IMR-90 (cell line): ENCODE data around the gene PIEZO1. TPM values are rescaled to one million over a fixed set of nuclear protein-coding genes. Genes with fewer than 3 reads are reported as not detected.

ENCODE experiments used
- ATAC-seq: fragments of 200-7000 bp; cut with Tn5 transposase; 2 replicates; pipeline ENCODE4 v1.9.1; 2020; ENCODE audit warnings: low read depth, mild to moderate bottlenecking, moderate library complexity
- BruUV-seq: library from RNA; stranded (reverse); fragments of 400-500 nt; replicated peaks from 2 replicates; lab custom pipeline; 2021; lab: Mats Ljungman, UMichigan
- CTCF ChIA-PET: fragments of 300-600 bp; formaldehyde crosslinking; extraction: SDS; loops from one replicate; lab custom pipeline; 2021; ENCODE audit warnings: antibody characterized with exemption; lab: Yijun Ruan, JAX
- POLR2A ChIA-PET: fragments of 300-600 bp; sonication (Branson Sonifier 250); formaldehyde crosslinking; loops from one replicate; lab custom pipeline; 2022; ENCODE audit warnings: antibody characterized with exemption; ENCODE audit not compliant: unreplicated experiment; lab: Charles Lee
- DNase-seq: peaks from one replicate; pipeline ENCODE4 v3.0.0; 2013
- H2AFZ ChIP-seq: replicated peaks from 2 replicates; pipeline ENCODE3; 2013; ENCODE audit warnings: low read length, mild to moderate bottlenecking; ENCODE audit not compliant: poor library complexity
- H2AK5ac ChIP-seq: 2 replicates; pipeline ENCODE4 v1.6.1; 2013; ENCODE audit warnings: low read depth, low read length, inconsistent platforms
- H2AK9ac ChIP-seq: replicated peaks from 2 replicates; pipeline ENCODE3; 2013; ENCODE audit warnings: mild to moderate bottlenecking, low read depth, low read length, moderate library complexity; ENCODE audit not compliant: poor library complexity
- H2BK120ac ChIP-seq: 2 replicates; pipeline ENCODE4 v1.6.1; 2013; ENCODE audit warnings: low read depth, low read length, inconsistent platforms
- H2BK15ac ChIP-seq: 3 replicates; pipeline ENCODE4 v1.6.1; 2013; ENCODE audit warnings: low read depth, low read length, inconsistent platforms
- H2BK20ac ChIP-seq: 2 replicates; pipeline ENCODE4 v1.6.1; 2013; ENCODE audit warnings: low read depth, mild to moderate bottlenecking, inconsistent platforms, low read length, moderate library complexity
- H2BK5ac ChIP-seq: 2 replicates; pipeline ENCODE4 v1.6.1; 2013; ENCODE audit warnings: mild to moderate bottlenecking, low read depth, low read length, inconsistent platforms; ENCODE audit not compliant: poor library complexity, severe bottlenecking
- H3K14ac ChIP-seq: replicated peaks from 2 replicates; pipeline ENCODE4 v1.6.1; 2013; ENCODE audit warnings: low read depth, low read length, inconsistent platforms
- H3K18ac ChIP-seq: 2 replicates; pipeline ENCODE4 v1.6.1; 2013; ENCODE audit warnings: low read depth, low read length, control low read depth
- H3K23ac ChIP-seq: 2 replicates; pipeline ENCODE4 v1.6.1; 2013; ENCODE audit warnings: low read depth, low read length, inconsistent platforms
- H3K27ac ChIP-seq: 2 replicates; pipeline ENCODE4 v1.5.1; 2013; ENCODE audit warnings: mild to moderate bottlenecking, control low read depth, low read length; ENCODE audit not compliant: insufficient read depth
- H3K27me3 ChIP-seq: 2 replicates; pipeline ENCODE4 v1.6.1; 2013; ENCODE audit warnings: low read length; ENCODE audit not compliant: control insufficient read depth, insufficient read depth
- H3K36me3 ChIP-seq: 2 replicates; pipeline ENCODE4 v1.6.1; 2013; ENCODE audit warnings: low read length, mixed read lengths; ENCODE audit not compliant: control insufficient read depth, insufficient read depth
- H3K4ac ChIP-seq: 2 replicates; pipeline ENCODE4 v1.6.1; 2013; ENCODE audit warnings: low read depth, low read length, inconsistent platforms
- H3K4me1 ChIP-seq: 2 replicates; pipeline ENCODE4 v1.6.1; 2013; ENCODE audit warnings: low read length, mixed read lengths; ENCODE audit not compliant: control insufficient read depth, insufficient read depth
- H3K4me2 ChIP-seq: 2 replicates; pipeline ENCODE4 v1.6.1; 2013; ENCODE audit warnings: low read depth, mild to moderate bottlenecking, control low read depth, low read length, moderate library complexity
- H3K4me3 ChIP-seq: 2 replicates; pipeline ENCODE4 v1.5.1; 2013; ENCODE audit warnings: low read depth, mild to moderate bottlenecking, control low read depth, low read length, moderate library complexity; ENCODE audit not compliant: insufficient read depth
- H3K56ac ChIP-seq: 2 replicates; pipeline ENCODE4 v1.6.1; 2013; ENCODE audit warnings: low read length, inconsistent platforms; ENCODE audit not compliant: insufficient read depth; ENCODE audit errors: extremely low read depth
- H3K79me1 ChIP-seq, 2 experiments: 2 replicates each; pipeline ENCODE4 v1.6.1; 2013; ENCODE audit warnings: low read length in 2 of 2, inconsistent platforms in 1 of 2, low read depth in 1 of 2
- H3K9ac ChIP-seq: 2 replicates; pipeline ENCODE4 v1.6.1; 2013; ENCODE audit warnings: low read depth, low read length, control low read depth
- H3K9me1 ChIP-seq: 2 replicates; pipeline ENCODE4 v1.6.1; 2013; ENCODE audit warnings: low read length, inconsistent platforms; ENCODE audit not compliant: insufficient read depth
- H3K9me3 ChIP-seq: 2 replicates; pipeline ENCODE4 v1.6.1; 2013; ENCODE audit warnings: low read length; ENCODE audit not compliant: control insufficient read depth, insufficient read depth
- H4K20me1 ChIP-seq: 2 replicates; pipeline ENCODE4 v1.6.1; 2013; ENCODE audit warnings: low read length, inconsistent platforms; ENCODE audit not compliant: insufficient read depth
- H4K5ac ChIP-seq: 2 replicates; pipeline ENCODE4 v1.6.1; 2013; ENCODE audit warnings: mild to moderate bottlenecking, low read depth, low read length, control low read depth
- H4K8ac ChIP-seq, 2 experiments: 2 replicates each; pipeline ENCODE4 v1.6.1; 2013; ENCODE audit warnings: low read depth in 2 of 2, low read length in 2 of 2, control low read depth in 1 of 2, inconsistent platforms in 1 of 2
- H4K91ac ChIP-seq: 2 replicates; pipeline ENCODE4 v1.6.1; 2013; ENCODE audit warnings: low read depth, low read length, inconsistent platforms; ENCODE audit not compliant: insufficient read depth
- BHLHE40 ChIP-seq: fragments of 150-350 bp; IDR thresholded peaks from 2 replicates; pipeline ENCODE4 v1.6.1; 2016; ENCODE audit warnings: mild to moderate bottlenecking, low read depth, low read length
- CEBPB ChIP-seq: IDR thresholded peaks from 2 replicates; pipeline ENCODE4 v1.6.1; 2012; ENCODE audit warnings: low read depth, low read length, improper control_type of control experiment
- CHD1 ChIP-seq: IDR thresholded peaks from 2 replicates; pipeline ENCODE4 v1.6.1; 2012; ENCODE audit warnings: low read depth, low read length, improper control_type of control experiment
- CTCF ChIP-seq: conservative IDR thresholded peaks from 2 replicates; pipeline ENCODE4 v1.5.1; 2012; ENCODE audit warnings: mild to moderate bottlenecking, low read depth, low read length, improper control_type of control experiment
- FOS ChIP-seq: fragments of 150-350 bp; IDR thresholded peaks from 2 replicates; pipeline ENCODE4 v1.6.1; 2016; ENCODE audit warnings: low read depth, low read length
- POLR2A ChIP-seq: IDR thresholded peaks from 2 replicates; pipeline ENCODE4 v1.6.1; 2012; ENCODE audit warnings: mild to moderate bottlenecking, low read depth, low read length
- RAD21 ChIP-seq: IDR thresholded peaks from 2 replicates; pipeline ENCODE4 v1.6.1; 2012; ENCODE audit warnings: low read length, improper control_type of control experiment
- RCOR1 ChIP-seq: IDR thresholded peaks from 2 replicates; pipeline ENCODE4 v1.6.1; 2012; ENCODE audit warnings: mild to moderate bottlenecking, low read length, improper control_type of control experiment; ENCODE audit not compliant: insufficient replicate concordance
- RFX5 ChIP-seq: IDR thresholded peaks from 2 replicates; pipeline ENCODE4 v1.8.0; 2012; ENCODE audit warnings: low read depth, mild to moderate bottlenecking, low read length, moderate library complexity
- USF2 ChIP-seq: fragments of 150-350 bp; IDR thresholded peaks from 2 replicates; pipeline ENCODE4 v1.6.1; 2017; ENCODE audit warnings: mild to moderate bottlenecking, antibody characterized with exemption, low read length, low read depth
- WGBS, 2 experiments: methylation state at CpG; one replicate each; pipeline versions ENCODE4 v1.1.5 to v1.1.7; 2013; ENCODE audit warnings: missing lambda C conversion rate in 2 of 2; ENCODE audit not compliant: insufficient read length in 1 of 2; ENCODE audit errors: extremely low coverage in 2 of 2; 5-methylcytosine and 5-hydroxymethylcytosine counted together
- dilution Hi-C: fragments of 300-500 bp; cut with HindIII; formaldehyde crosslinking; loops from one replicate; pipeline ENCODE4 v1.14.3; 2018; ENCODE audit warnings: low sequenced_read_pairs; ENCODE audit not compliant: unreplicated experiment
- in situ Hi-C: fragments of 300-500 bp; cut with MboI; formaldehyde crosslinking; loops from 3 replicates; pipeline ENCODE4 v1.14.3; 2019; ENCODE audit warnings: low sequenced_read_pairs, inconsistent platforms, mixed read lengths
- intact Hi-C: fragments of 100-400 bp; cut with micrococcal nuclease; formaldehyde crosslinking; loops from 2 replicates; pipeline ENCODE4 v1.10.0; 2022
- polyA plus RNA-seq, 3 experiments: library from polyadenylated mRNA; depleted of rRNA; stranded (reverse); fragments of >200 nt; gene quantifications; 2 replicates each; pipeline ENCODE4 v1.2.3, GENCODE V29; 2012; ENCODE audit warnings: low replicate concordance in 1 of 3
- total RNA-seq: library from RNA; depleted of rRNA; stranded (reverse); fragments of >200 nt; gene quantifications from 2 replicates; pipeline ENCODE4 v1.2.3, GENCODE V29; 2012

Gene PIEZO1
- total and polyA plus RNA-seq, 2 of the 4 experiments (the other 2 are of a cell fraction): 36.2 to 372 TPM

- no TSS peak for BruUV-seq
- no peaks in the 10 kb centered on the region for H3K4me1 ChIP-seq
- H2BK5ac ChIP-seq: no peak overlapping the region
- H3K14ac ChIP-seq: no peak overlapping the region
- no peak overlapping the region for H3K56ac ChIP-seq
- H3K18ac ChIP-seq: no peak overlapping the region
- in situ Hi-C loops: no loop called here
- H4K5ac ChIP-seq: no peak overlapping the region
- ATAC-seq (no peak), DNase-seq (no peak)
- no peak overlapping the region for H3K4ac ChIP-seq
- peak overlapping the region; percentile 55 for H2AK9ac ChIP-seq
- no peak overlapping the region for H3K4me3 ChIP-seq
- H3K9ac ChIP-seq: no peak overlapping the region
- intact Hi-C loops: no loop called here
- ChIA-PET CTCF (no interaction called here), POLR2A (no interaction called here)
- no peaks in the 10 kb centered on the region; the same call in 1 of the 2 replicates for H3K9me1 ChIP-seq
- peak overlapping the region; percentile 21 for H2AFZ ChIP-seq
- 93% methylated on average over 9 of the region's 10 CpGs; no CpG with 5 or more reads in 1 of the 2 experiments for WGBS, 2 experiments
- no peak overlapping the region for H3K27ac ChIP-seq
- H3K36me3 ChIP-seq: peaks cover 71% of the 10 kb centered on the region
- H3K79me1 ChIP-seq: peaks cover 3 to 54% of the 10 kb centered on the region in 2 experiments; a peak in 3 of 4 replicates
- H2BK120ac ChIP-seq: no peak overlapping the region
- no peak overlapping the region for H4K8ac ChIP-seq
- no peak overlapping the region for H4K91ac ChIP-seq
- no peak for TF ChIP-seq RCOR1
- no peak for TF ChIP-seq BHLHE40
- no peak for TF ChIP-seq RFX5
- no peak for TF ChIP-seq CEBPB
- TF ChIP-seq FOS: no peak
- no peak for TF ChIP-seq RAD21
- TF ChIP-seq POLR2A: no peak
- no peak for TF ChIP-seq CHD1
- TF ChIP-seq CTCF: no peak
- no peak for TF ChIP-seq USF2
- H4K20me1 ChIP-seq: peaks cover 58% of the 10 kb centered on the region
- no peak overlapping the region for H2BK20ac ChIP-seq
- no peaks in the 10 kb centered on the region for H3K9me3 ChIP-seq
- no peak overlapping the region for H2AK5ac ChIP-seq
- H2BK15ac ChIP-seq: no peak overlapping the region
- H3K23ac ChIP-seq: no peak overlapping the region
- H3K4me2 ChIP-seq: no peak overlapping the region
- H3K27me3 ChIP-seq: no peaks in the 10 kb centered on the region
- dilution Hi-C loops: no loop called here
Observed at GRCh38 chr16:88735616-88736015, 49.4 kb downstream of the PIEZO1 start.
